Measurements from ENCODE around the gene SDCCAG8.

GRCh38 chr1:243413431-243414151 lies 157.8 kb downstream of the SDCCAG8 start:
- TF ChIP-seq CTCF (IDR thresholded peaks at IDR 0.05), result no peak
- TF ChIP-seq POLR2A (IDR thresholded peaks at IDR 0.05), result no peak
